ENCODE results near the gene SPACA6.

Gene SPACA6

DNA sequence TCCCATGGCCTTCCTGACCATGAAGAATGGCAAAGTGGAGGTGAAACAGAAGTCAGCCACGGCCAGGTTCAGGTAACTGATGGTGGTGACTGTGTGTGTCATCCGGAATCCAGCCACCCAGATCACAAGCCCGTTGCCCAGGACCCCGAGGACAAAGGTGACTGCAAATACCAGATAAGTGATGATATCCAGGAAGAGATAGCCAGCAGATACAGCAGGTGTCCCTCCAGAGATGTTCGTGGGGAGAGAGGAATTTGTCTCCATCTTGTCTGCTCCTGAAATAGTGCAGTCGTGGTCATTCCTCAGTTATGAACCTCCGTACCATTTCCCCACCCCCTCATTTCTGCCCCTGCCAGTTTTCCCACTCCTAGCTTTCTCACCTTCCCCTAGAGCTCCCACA is 53.6 kb downstream of the SPACA6 start:
- no peak for TF ChIP-seq TAF1 (IDR thresholded peaks at IDR 0.05; ENCODE audit: borderline replicate concordance, low read depth, low read length)
- TF ChIP-seq POLR2AphosphoS5 (IDR thresholded peaks at IDR 0.05; ENCODE audit: low read depth, low read length) = no peak
- TF ChIP-seq POLR2A (IDR thresholded peaks at IDR 0.05; ENCODE audit: low read depth, low read length) = no peak
- FAIRE-seq (no peak), DNase-seq (ENCODE audit: insufficient read length) (no peak)

DNA sequence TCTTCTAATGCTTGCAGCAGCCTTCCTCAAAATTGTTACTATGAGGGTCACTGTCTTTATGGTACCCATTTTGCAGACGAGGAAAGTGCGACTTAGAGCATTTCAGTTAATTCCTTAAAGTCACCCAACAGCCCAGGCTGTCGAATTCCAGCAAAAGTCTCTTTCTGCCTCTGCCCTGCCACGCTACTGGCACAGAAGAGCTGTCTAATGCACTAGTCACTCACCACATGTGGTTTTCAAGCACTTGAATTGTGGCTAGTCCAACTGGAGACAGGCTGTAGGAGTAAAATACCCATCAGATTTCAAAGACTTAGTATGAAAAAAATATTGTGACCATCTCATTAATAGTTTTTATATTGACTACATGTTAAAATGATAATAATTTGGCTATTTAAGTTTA is 56.8 kb downstream of the SPACA6 start:
- TF ChIP-seq TAF1 (IDR thresholded peaks at IDR 0.05; ENCODE audit: borderline replicate concordance, low read depth, low read length) (no peak), POLR2A (IDR thresholded peaks at IDR 0.05; ENCODE audit: low read depth, low read length) (no peak), POLR2AphosphoS5 (IDR thresholded peaks at IDR 0.05; ENCODE audit: low read depth, low read length) (no peak)
- no peak for FAIRE-seq
- no peak for DNase-seq (ENCODE audit: insufficient read length)

DNA sequence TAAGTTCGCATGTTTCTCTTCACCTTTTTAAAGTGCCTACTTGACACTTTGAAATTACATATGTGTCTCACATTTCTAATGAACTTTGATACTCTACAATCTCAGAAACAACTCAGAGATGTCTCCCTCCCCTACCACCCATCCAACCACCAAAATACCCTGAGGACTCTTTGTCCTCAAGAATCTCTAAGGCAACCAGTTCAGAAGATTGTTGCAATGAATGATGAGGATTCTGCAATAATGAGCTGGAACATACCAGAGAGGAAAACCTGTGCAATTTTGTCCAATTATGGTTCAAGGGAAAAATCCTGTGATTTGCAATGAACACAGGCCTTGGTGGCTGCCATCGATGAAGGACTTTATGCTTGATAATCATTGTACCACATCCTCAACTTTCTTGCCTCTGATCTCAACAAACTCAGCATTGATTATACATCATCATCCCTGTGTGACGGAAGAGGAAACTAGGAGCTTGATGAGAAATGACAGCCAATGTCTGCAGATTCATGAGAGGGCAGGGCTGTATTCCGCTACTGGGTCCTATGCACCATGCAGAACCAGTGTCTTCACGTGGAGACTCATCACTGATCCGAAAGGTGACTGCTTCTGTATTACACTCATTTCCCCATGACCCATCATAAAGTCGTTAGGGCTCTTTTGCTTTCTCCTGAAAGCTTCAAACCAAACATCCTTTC is 57.4 kb downstream of the SPACA6 start:
- no peak for TF ChIP-seq POLR2AphosphoS5 (IDR thresholded peaks at IDR 0.05; ENCODE audit: low read depth, low read length)
- no peak for TF ChIP-seq TAF1 (IDR thresholded peaks at IDR 0.05; ENCODE audit: borderline replicate concordance, low read depth, low read length)
- no peak for TF ChIP-seq POLR2A (IDR thresholded peaks at IDR 0.05; ENCODE audit: low read depth, low read length)
- FAIRE-seq (no peak), DNase-seq (ENCODE audit: insufficient read length) (no peak)

DNA sequence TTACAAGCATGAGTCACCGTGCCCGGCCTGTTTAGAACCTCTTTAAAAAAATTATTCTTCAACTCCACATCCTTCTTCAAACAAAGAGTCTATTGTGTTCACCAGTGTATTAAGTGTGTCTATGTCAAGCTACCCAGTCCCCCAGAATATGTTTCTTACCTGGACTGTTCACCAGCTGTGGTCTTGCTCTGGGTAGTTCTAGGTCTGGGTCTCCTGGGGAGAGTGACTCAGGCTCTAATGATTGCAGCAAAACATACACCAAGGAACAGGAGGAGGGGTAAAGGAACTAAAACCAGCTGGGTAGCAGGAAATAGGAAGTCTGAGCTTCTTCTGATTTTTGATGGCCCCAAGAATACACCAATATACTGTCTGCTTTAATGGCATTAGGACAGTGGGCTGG is 58.5 kb downstream of the SPACA6 start, which contains the start of gene FPR1:
FPR1 (minus strand) TSS at position 224 of the 400 bp plus-strand sequence. CDS start 4,884 bp downstream, outside the sequence.
- FAIRE-seq (no peak), DNase-seq (ENCODE audit: insufficient read length) (no peak)
- TF ChIP-seq POLR2AphosphoS5 (IDR thresholded peaks at IDR 0.05; ENCODE audit: low read depth, low read length) (no peak), POLR2A (IDR thresholded peaks at IDR 0.05; ENCODE audit: low read depth, low read length) (no peak), TAF1 (IDR thresholded peaks at IDR 0.05; ENCODE audit: borderline replicate concordance, low read depth, low read length) (no peak)

- DNase-seq (ENCODE audit: insufficient read length) = no peak
- FAIRE-seq = no peak
- TF ChIP-seq POLR2A (IDR thresholded peaks at IDR 0.05; ENCODE audit: low read depth, low read length) = no peak
- no peak for TF ChIP-seq TAF1 (IDR thresholded peaks at IDR 0.05; ENCODE audit: borderline replicate concordance, low read depth, low read length)
- TF ChIP-seq POLR2AphosphoS5 (IDR thresholded peaks at IDR 0.05; ENCODE audit: low read depth, low read length) = no peak
Observed at GRCh38 chr19:51754109-51754508, 61.0 kb downstream of the SPACA6 start.

GRCh38 chr19:51754770-51755169 is 61.6 kb downstream of the SPACA6 start:
- DNase-seq (ENCODE audit: insufficient read length) (no peak), FAIRE-seq (no peak)
- TF ChIP-seq TAF1 (IDR thresholded peaks at IDR 0.05; ENCODE audit: borderline replicate concordance, low read depth, low read length) = no peak
- no peak for TF ChIP-seq POLR2AphosphoS5 (IDR thresholded peaks at IDR 0.05; ENCODE audit: low read depth, low read length)
- TF ChIP-seq POLR2A (IDR thresholded peaks at IDR 0.05; ENCODE audit: low read depth, low read length) = no peak

Measured in GM12892 (cell line).